NT2/D1 (cell line): Measurements from ENCODE around the gene PNPLA5.

Source experiments
- YY1 ChIP-seq: IDR thresholded peaks from 2 replicates; pipeline ENCODE4 v1.6.1; 2011; ENCODE audit not compliant: insufficient read length, insufficient read depth
- ZNF274 ChIP-seq: IDR thresholded peaks from 2 replicates; pipeline ENCODE4 v1.6.1; 2011; ENCODE audit warnings: mild to moderate bottlenecking, low read depth, low read length

DNA sequence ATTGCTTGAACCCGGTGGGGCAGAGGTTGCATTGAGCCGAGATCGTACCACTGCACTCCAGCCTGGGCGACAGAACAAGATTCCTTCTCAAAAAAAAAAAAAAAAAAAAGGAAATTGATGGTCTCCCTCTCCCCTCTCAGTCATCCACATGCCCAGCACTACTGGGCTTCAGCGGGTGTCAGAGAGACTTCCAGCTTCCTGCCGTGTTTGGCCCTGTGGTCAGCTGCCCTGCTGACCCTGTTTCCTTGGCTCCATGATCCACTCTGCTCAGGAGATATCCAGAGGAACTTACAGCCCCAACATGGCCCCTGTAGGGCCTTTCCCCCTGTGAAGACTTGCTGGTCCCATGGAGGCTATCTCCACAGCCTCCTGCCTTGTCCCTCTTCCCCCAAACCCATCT lies 25.7 kb upstream of the PNPLA5 start:
- TF ChIP-seq ZNF274, result no peak
- TF ChIP-seq YY1, result no peak
